Endometrial microvascular endothelial cells (primary cell): ENCODE data around the gene PLIN4. TPM values are rescaled to one million over a fixed set of nuclear protein-coding genes. Genes with fewer than 3 reads are reported as not detected.
"Not testable (repeated sequence)": the region's sequence is repeated elsewhere in the genome, so short reads cannot be mapped to it uniquely, and the experiment has no call there.

ENCODE experiments used
- in situ Hi-C: cut with HindIII; loops from 2 replicates; pipeline ENCODE4 v1.10.0; 2017; ENCODE audit warnings: low sequenced_read_pairs, low pct_unique_long_range_greater_than_20kb; ENCODE audit errors: inconsistent ontology term
- total RNA-seq: library from RNA; depleted of rRNA; stranded (reverse); fragments of >200 nt; gene quantifications from one replicate; pipeline ENCODE4 v1.2.3, GENCODE V29; 2015; ENCODE audit errors: inconsistent ontology term

PLIN4 gene
- not detected for total RNA-seq

GRCh38 chr19:4518345-4519171, at the start of gene PLIN4:
Gene PLIN4, minus strand, starts transcription at chr19:4518486. Its CDS starts 214 bp downstream, at chr19:4518272.
- in situ Hi-C loops: no loop called here

GRCh38 chr19:4567584-4568071, 49.3 kb upstream of the PLIN4 start:
- in situ Hi-C loops: no loop called here

GRCh38 chr19:4566402-4567051, 48.2 kb upstream of the PLIN4 start:
- in situ Hi-C loops: no loop called here

GRCh38 chr19:4563562-4563961, 45.3 kb upstream of the PLIN4 start:
- in situ Hi-C loops: not testable (repeated sequence)

- in situ Hi-C loops: not testable (repeated sequence)
Measured at GRCh38 chr19:4562085-4562484, 43.8 kb upstream of the PLIN4 start.

GRCh38 chr19:4559569-4559968, 41.3 kb upstream of the PLIN4 start, which contains the start of gene SEMA6B:
Gene SEMA6B, minus strand, starts transcription at chr19:4559684. Its CDS starts 1,227 bp downstream, at chr19:4558457.
- in situ Hi-C loops: no loop called here

GRCh38 chr19:4557971-4558941, 40.0 kb upstream of the PLIN4 start:
- in situ Hi-C loops: no loop called here

- in situ Hi-C loops: no loop called here
Measured at GRCh38 chr19:4557144-4557970, 39.1 kb upstream of the PLIN4 start.

GRCh38 chr19:4556597-4557127, 38.4 kb upstream of the PLIN4 start:
- in situ Hi-C loops: no loop called here

GRCh38 chr19:4555657-4556561, 37.6 kb upstream of the PLIN4 start:
- in situ Hi-C loops: no loop called here

GRCh38 chr19:4554717-4555116, 36.4 kb upstream of the PLIN4 start:
- in situ Hi-C loops: no loop called here

GRCh38 chr19:4553775-4554174, 35.5 kb upstream of the PLIN4 start:
- in situ Hi-C loops: no loop called here

GRCh38 chr19:4553092-4553695, 34.9 kb upstream of the PLIN4 start:
- in situ Hi-C loops: no loop called here

- in situ Hi-C loops: no loop called here
Measured at GRCh38 chr19:4552525-4552819, 34.2 kb upstream of the PLIN4 start.

GRCh38 chr19:4550479-4551050, 32.3 kb upstream of the PLIN4 start:
- in situ Hi-C loops: no loop called here

GRCh38 chr19:4550018-4550417, 31.7 kb upstream of the PLIN4 start:
- in situ Hi-C loops: no loop called here

GRCh38 chr19:4548238-4548584, 29.9 kb upstream of the PLIN4 start:
- in situ Hi-C loops: no loop called here
